HCT116 (cell line): Measurements from ENCODE around the gene NFIA. TPM values are rescaled to one million over a fixed set of nuclear protein-coding genes. Genes with fewer than 3 reads are reported as not detected.

ENCODE experiments used
- ATAC-seq: fragments of 200-7000 bp; cut with Tn5 transposase; 2 replicates; pipeline ENCODE4 v1.9.1; 2020; ENCODE audit warnings: mild to moderate bottlenecking, moderate library complexity
- BruUV-seq: library from RNA; stranded (reverse); fragments of 400-500 nt; replicated peaks from 2 replicates; lab custom pipeline; 2021; lab: Mats Ljungman, UMichigan
- CTCF ChIA-PET: fragments of 300-600 bp; sonication (Branson Sonifier 250); formaldehyde crosslinking; loops from one replicate; lab custom pipeline; 2021; ENCODE audit warnings: antibody characterized with exemption; lab: Charles Lee
- POLR2A ChIA-PET: fragments of 300-600, 350-600 bp; sonication (Branson Sonifier 250); formaldehyde crosslinking; loops from one replicate; lab custom pipeline; 2021; ENCODE audit warnings: antibody characterized with exemption; lab: Charles Lee
- RAD21 ChIA-PET, 2 experiments: fragments of 300-600 bp; sonication (Branson Sonifier 250); formaldehyde crosslinking; loops; one replicate each; lab custom pipeline; 2023; ENCODE audit warnings: low total read pairs in 2 of 2; ENCODE audit not compliant: uncharacterized antibody in 2 of 2, unreplicated experiment in 2 of 2, low non-redundant PET in 1 of 2; lab: Charles Lee
- DNase-seq: peaks from one replicate; pipeline ENCODE4 v3.0.0-alpha.2; 2010; ENCODE audit warnings: low read depth, low spot score
- H2AFZ ChIP-seq: fragments of 200-600 bp; shearing (Covaris generic), sonication (generic); 2 replicates; pipeline ENCODE4 v1.6.1; 2017; ENCODE audit warnings: low read depth, mixed run types, mixed read lengths, antibody characterized with exemption, low read length; ENCODE audit not compliant: poor library complexity, severe bottlenecking
- H3K27ac ChIP-seq: 2 replicates; pipeline ENCODE4 v1.5.1; 2012; ENCODE audit warnings: low read depth, low read length
- H3K27me3 ChIP-seq: fragments of 200-600 bp; sonication (generic); 2 replicates; pipeline ENCODE4 v1.6.1; 2016; ENCODE audit warnings: mixed run types, low read length, mixed read lengths; ENCODE audit not compliant: insufficient read depth
- H3K36me3 ChIP-seq, 2 experiments: fragments of 200-500 bp in 1 of 2; fragments of 200-600 bp in 1 of 2; sonication (Bioruptor generic) in 1 of 2; sonication (generic) in 1 of 2; 2 replicates each; pipeline versions ENCODE4 v1.5.1 to v1.6.1; 2014 to 2016; ENCODE audit warnings: low read length in 2 of 2, inconsistent platforms in 1 of 2, mixed read lengths in 1 of 2, mixed run types in 1 of 2; ENCODE audit not compliant: insufficient read depth in 2 of 2, control insufficient read depth in 1 of 2
- H3K4me1 ChIP-seq, 2 experiments: fragments of 200-600 bp in 1 of 2; sonication (generic) in 1 of 2; 2 replicates each; pipeline versions ENCODE4 v1.5.1 to v1.6.1; 2012 to 2017; ENCODE audit warnings: low read length in 2 of 2, inconsistent platforms in 1 of 2, mild to moderate bottlenecking in 1 of 2, mixed read lengths in 1 of 2, mixed run types in 1 of 2, moderate library complexity in 1 of 2; ENCODE audit not compliant: insufficient read depth in 2 of 2, control insufficient read depth in 1 of 2
- H3K4me2 ChIP-seq: fragments of 200-600 bp; sonication (generic); 2 replicates; pipeline ENCODE4 v1.6.1; 2017; ENCODE audit warnings: mixed run types, low read length, mixed read lengths
- H3K4me3 ChIP-seq, 2 experiments: fragments of 200-600 bp in 1 of 2; sonication (generic) in 1 of 2; replicated peaks in 1 of 2; 2 replicates each; pipeline ENCODE4 v1.5.1; 2011 to 2016; ENCODE audit warnings: low read length in 2 of 2, control low read depth in 1 of 2, low read depth in 1 of 2, mild to moderate bottlenecking in 1 of 2, mixed read lengths in 1 of 2, mixed run types in 1 of 2
- H3K79me2 ChIP-seq: fragments of 200-600 bp; sonication (generic); 2 replicates; pipeline ENCODE4 v1.6.1; 2017; ENCODE audit warnings: mild to moderate bottlenecking, mixed run types, low read length, moderate library complexity, mixed read lengths; ENCODE audit not compliant: insufficient read depth
- H3K9ac ChIP-seq: fragments of 200-600 bp; sonication (generic); 2 replicates; pipeline ENCODE4 v1.6.1; 2016; ENCODE audit warnings: low read length, mixed read lengths
- H3K9me2 ChIP-seq: fragments of 200-600 bp; sonication (generic), shearing (Covaris generic); 2 replicates; pipeline ENCODE4 v1.6.1; 2017; ENCODE audit warnings: mixed run types, mild to moderate bottlenecking, moderate library complexity; ENCODE audit not compliant: insufficient read depth
- H3K9me3 ChIP-seq, 2 experiments: fragments of 200-500 bp in 1 of 2; fragments of 200-600 bp in 1 of 2; sonication (Bioruptor generic) in 1 of 2; sonication (generic) in 1 of 2; 2 replicates each; pipeline ENCODE4 v1.6.1; 2014 to 2017; ENCODE audit warnings: low read length in 2 of 2, mixed read lengths in 2 of 2, inconsistent platforms in 1 of 2, low read depth in 1 of 2, mild to moderate bottlenecking in 1 of 2, mixed run types in 1 of 2, moderate library complexity in 1 of 2; ENCODE audit not compliant: control insufficient read depth in 1 of 2, insufficient read depth in 1 of 2
- H4K20me1 ChIP-seq: fragments of 200-600 bp; sonication (generic), shearing (Covaris generic); 2 replicates; pipeline ENCODE4 v1.6.1; 2017; ENCODE audit warnings: mixed run types, mild to moderate bottlenecking, moderate library complexity; ENCODE audit not compliant: insufficient read depth
- POLR2A ChIP-seq: IDR thresholded peaks from 2 replicates; pipeline ENCODE4 v1.7.0; 2011; ENCODE audit warnings: borderline replicate concordance; ENCODE audit not compliant: insufficient read depth, insufficient read length; ENCODE audit errors: extremely low read depth
- POLR2AphosphoS5 ChIP-seq: IDR thresholded peaks from 2 replicates; pipeline ENCODE4 v1.6.1; 2011; ENCODE audit warnings: mild to moderate bottlenecking, low read depth, low read length, moderate library complexity
- SRF ChIP-seq: IDR thresholded peaks from 2 replicates; pipeline ENCODE4 v1.6.1; 2012; ENCODE audit warnings: low read depth
- intact Hi-C: fragments of 100-400 bp; cut with micrococcal nuclease; formaldehyde crosslinking; loops from 2 replicates; pipeline ENCODE4 v1.10.0; 2022
- total RNA-seq: library from RNA; stranded (reverse); gene quantifications from one replicate; pipeline ENCODE4 v1.2.1, GENCODE V29; 2021; ENCODE audit not compliant: unreplicated experiment
- TF ChIP-seq, protein P1 (sequence below): IDR thresholded peaks from 2 replicates; pipeline ENCODE4 v1.6.1; 2011; ENCODE audit warnings: mild to moderate bottlenecking, low read length, moderate library complexity; ENCODE audit not compliant: insufficient replicate concordance; ENCODE audit errors: extremely low read depth

Gene NFIA
- total RNA-seq, 1 experiment from 2014 or later, result 17.2 TPM

DNA sequence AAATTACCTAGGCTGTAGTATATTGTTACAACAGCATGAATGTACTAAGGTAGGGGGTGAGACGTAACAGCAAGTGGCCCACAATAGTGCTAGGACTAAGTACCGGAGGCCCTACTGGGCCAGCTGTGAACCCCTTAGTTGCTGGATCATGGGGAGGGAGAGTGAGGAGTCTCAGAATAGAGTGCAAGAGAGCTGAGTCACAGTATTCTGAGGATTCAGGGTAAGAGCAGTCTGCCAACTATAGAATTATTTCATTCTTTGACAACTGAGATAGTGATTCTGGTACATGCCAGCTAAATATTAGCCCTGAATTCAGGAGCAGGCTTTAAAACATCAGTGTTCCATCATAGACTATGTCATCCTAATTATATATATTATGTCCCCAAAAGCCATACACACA lies 423.9 kb downstream of the NFIA start (continued):
- TF ChIP-seq POLR2AphosphoS5, result no peak
- no peak for TF ChIP-seq SRF
- TF ChIP-seq, protein P1, sequence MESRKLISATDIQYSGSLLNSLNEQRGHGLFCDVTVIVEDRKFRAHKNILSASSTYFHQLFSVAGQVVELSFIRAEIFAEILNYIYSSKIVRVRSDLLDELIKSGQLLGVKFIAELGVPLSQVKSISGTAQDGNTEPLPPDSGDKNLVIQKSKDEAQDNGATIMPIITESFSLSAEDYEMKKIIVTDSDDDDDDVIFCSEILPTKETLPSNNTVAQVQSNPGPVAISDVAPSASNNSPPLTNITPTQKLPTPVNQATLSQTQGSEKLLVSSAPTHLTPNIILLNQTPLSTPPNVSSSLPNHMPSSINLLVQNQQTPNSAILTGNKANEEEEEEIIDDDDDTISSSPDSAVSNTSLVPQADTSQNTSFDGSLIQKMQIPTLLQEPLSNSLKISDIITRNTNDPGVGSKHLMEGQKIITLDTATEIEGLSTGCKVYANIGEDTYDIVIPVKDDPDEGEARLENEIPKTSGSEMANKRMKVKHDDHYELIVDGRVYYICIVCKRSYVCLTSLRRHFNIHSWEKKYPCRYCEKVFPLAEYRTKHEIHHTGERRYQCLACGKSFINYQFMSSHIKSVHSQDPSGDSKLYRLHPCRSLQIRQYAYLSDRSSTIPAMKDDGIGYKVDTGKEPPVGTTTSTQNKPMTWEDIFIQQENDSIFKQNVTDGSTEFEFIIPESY, result no peak

DNA sequence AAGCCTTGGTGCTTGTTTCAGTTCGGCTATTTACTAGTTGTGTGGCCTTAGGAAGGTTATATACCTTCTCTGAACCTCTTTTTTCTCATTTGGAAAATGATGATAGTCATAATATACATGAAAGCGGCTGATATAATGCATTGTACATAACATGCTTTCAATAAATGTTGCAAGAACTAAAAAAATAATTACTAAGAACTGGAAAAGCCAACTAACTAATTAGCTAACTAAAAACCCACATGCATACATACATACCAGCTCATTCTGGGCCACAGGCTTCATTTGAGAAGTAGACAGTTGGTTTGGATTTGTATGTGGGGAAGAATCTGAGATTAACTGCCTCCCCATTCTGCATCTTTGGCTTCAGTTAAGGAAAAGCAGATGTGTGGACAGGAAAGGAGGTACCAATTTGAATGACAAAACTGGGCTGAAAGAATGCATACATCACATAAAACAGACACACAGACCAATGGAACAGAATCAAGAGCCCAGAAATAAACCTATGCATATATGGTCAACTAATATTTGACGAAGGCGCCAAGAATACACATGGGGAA lies 424.7 kb downstream of the NFIA start:
- Histone ChIP-seq H3K27me3 (no peaks in the 10 kb centered on the region), H3K9me2 (no peaks in the 10 kb centered on the region), H2AFZ (no peak overlapping the region), H3K9ac (no peak overlapping the region), H3K79me2 (no peaks in the 10 kb centered on the region), H3K36me3 (no peaks in the 10 kb centered on the region), H3K4me1 (no peaks in the 10 kb centered on the region), H3K27ac (no peak overlapping the region), H3K4me3 (no peak overlapping the region), H4K20me1 (no peaks in the 10 kb centered on the region), H3K9me3 (peaks cover 0 to 5% of the 10 kb centered on the region in 2 experiments; a peak in 1 of 4 replicates), H3K4me2 (no peak overlapping the region)
- intact Hi-C loops, result no loop called here
- ChIA-PET CTCF (no interaction called here), POLR2A (no interaction called here), RAD21 (no interaction called here)
- no peak for DNase-seq
- no TSS peak for BruUV-seq
- TF ChIP-seq POLR2A, result no peak
- ATAC-seq, result no peak
